Fibroblast of skin of back (primary cell): ENCODE data around the gene SMIM44.

ENCODE experiments used
- DNase-seq: peaks from one replicate; pipeline ENCODE4 v3.0.0-alpha.2; 2013

SMIM44 gene

GRCh38 chr19:3475449-3475848, 7.8 kb downstream of the SMIM44 start:
- no peak for DNase-seq

GRCh38 chr19:3474614-3475013, 8.6 kb downstream of the SMIM44 start:
- DNase-seq, result no peak

GRCh38 chr19:3474010-3474409, 9.2 kb downstream of the SMIM44 start:
- DNase-seq, result no peak

- DNase-seq, result no peak
Observed at GRCh38 chr19:3471954-3472655, 11.1 kb downstream of the SMIM44 start.

GRCh38 chr19:3470500-3471128, 12.6 kb downstream of the SMIM44 start:
- no peak for DNase-seq

GRCh38 chr19:3469638-3470499, 13.4 kb downstream of the SMIM44 start:
- DNase-seq, result no peak

GRCh38 chr19:3468211-3468610, 15.0 kb downstream of the SMIM44 start:
- no peak for DNase-seq

- DNase-seq, result no peak
Observed at GRCh38 chr19:3467437-3468198, 15.6 kb downstream of the SMIM44 start.

GRCh38 chr19:3466635-3467034, 16.6 kb downstream of the SMIM44 start:
- no peak for DNase-seq

GRCh38 chr19:3465552-3465951, 17.7 kb downstream of the SMIM44 start:
- DNase-seq, result no peak

- DNase-seq, result no peak
Observed at GRCh38 chr19:3464587-3465235, 18.5 kb downstream of the SMIM44 start.

- no peak for DNase-seq
Observed at GRCh38 chr19:3463714-3464586, 19.3 kb downstream of the SMIM44 start.

GRCh38 chr19:3462991-3463713, 20.1 kb downstream of the SMIM44 start:
- no peak for DNase-seq

GRCh38 chr19:3459965-3460582, 23.2 kb downstream of the SMIM44 start:
- DNase-seq, result no peak

- DNase-seq, result peak; percentile 91
Observed at GRCh38 chr19:3459089-3459881, 24.0 kb downstream of the SMIM44 start.

- DNase-seq, result peak; percentile 57
Observed at GRCh38 chr19:3458229-3459088, 24.8 kb downstream of the SMIM44 start.

- peak; percentile 62 for DNase-seq
Observed at GRCh38 chr19:3457528-3458228, 25.6 kb downstream of the SMIM44 start.
